Stimulated activated CD4-positive, alpha-beta T cell treated with anti-CD3 and anti-CD28 coated beads, Interleukin-12 subunit alpha, Interleukin-12 subunit beta, amount 100 ng/mL, for 24 hours (primary cell): ENCODE data around the gene SLC22A23.

Source experiments
- DNase-seq, 2 experiments: peaks; one replicate each; pipeline ENCODE4 v3.0.0-alpha.2; 2020; ENCODE audit warnings: low read depth in 2 of 2

The SLC22A23 gene

DNA sequence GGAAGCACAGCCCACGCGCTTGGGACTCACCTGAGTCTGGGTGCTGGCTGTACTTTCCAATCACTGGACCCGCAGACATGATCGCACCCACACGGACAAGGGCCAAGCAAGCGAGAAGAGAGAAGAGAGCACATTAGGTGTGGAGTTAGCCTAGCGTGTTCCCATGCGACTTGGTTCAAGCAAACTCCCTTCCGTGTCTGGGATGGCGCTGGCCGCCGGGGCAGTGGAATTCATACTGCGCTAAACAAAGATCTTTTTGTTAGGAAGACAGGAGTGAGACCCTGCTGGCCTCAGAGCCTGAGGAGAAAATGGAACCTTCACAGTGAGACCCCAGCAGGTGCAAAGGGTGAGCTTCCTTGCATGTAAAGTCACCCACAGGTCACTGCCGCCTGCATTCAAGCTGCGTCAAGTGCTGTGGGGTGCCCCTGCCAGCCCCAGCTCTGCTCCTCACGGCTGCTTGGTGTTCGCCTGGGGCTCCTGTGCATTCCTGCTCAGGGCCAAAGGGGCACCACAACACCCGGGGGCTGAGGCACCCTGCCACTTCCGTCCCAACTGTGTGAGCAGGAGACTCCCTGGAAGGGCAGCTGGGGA, 171.7 kb downstream of the SLC22A23 start:
- no peak for DNase-seq

DNA sequence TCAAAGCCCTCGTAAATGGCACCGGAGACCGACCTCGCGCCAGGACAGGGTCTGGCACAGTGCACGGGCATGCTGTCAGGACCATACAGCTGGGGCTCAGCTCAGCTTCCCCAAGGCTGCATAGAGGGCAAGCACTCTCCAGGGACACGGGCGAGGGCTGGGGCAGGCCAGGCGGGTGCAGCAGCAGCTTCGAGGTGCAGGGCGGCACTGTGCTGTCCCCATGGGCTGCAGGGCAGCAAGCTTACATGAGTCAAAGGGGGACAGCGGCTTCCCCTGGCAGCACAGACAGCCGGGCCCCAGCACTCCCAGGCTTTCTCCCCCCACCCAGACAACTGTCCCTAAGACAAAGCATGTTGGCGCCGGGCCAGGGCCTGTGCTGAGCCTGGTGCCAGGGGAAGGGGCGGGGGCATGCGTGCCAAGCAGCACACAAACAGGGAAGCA, 172.4 kb downstream of the SLC22A23 start:
- no peak for DNase-seq

DNA sequence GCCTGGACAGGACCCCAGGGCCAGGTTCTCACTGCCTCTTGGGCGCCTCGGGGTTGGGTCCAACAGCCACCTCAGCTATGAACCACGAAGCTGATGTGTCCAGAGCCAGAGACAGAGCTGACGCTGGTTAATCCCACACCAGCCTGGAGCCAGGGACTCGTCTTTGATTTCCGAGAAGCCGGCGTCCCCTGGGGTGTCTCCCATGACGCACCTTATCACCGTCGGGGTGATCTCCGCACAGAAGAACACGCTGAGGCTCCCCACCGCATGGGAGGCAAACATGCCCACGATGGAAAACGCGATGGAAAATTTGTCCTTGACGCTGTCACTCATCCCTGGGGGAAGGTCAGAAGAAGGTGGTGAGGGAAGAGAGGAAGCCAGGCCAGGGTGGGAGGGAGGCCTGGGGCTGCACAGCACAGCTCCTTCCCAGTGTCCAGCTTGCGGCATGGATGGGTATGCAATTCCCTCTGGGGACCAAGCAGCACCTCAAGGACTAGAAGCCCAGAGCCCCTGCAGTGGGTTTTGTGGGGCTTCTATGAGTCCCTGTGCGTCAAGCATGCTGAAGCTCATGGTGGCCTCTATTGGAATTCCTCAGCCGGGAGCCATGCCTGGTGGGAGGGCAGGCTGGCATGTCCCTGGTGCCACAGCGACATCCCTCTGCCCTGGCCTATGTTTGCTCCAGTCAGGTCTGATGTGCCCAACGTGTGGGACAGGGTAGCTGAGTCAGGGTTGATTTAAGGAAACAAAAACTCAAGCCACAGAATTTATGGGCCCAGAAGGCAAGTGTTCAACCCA, 173.0 kb downstream of the SLC22A23 start:
- no peak for DNase-seq

DNA sequence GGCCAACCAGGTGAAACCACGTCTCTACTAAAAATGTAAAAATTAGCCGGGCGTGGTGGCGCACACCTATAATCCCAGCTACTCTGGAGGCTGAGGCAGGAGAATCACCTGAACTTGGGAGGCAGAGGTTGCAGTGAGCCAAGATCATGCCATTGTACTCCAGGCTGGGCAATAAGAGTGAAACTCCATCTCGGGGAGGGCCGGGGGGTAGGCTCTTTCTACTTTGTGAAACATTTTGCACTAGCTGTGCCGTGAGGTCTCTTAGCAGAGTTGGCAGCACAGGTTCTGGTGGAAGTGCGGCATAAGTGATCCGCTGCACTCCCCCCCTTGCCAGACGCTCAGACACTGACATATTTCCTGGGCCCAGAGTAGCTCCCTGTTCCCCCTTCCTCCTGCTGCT, 173.6 kb downstream of the SLC22A23 start:
- DNase-seq, result no peak

DNA sequence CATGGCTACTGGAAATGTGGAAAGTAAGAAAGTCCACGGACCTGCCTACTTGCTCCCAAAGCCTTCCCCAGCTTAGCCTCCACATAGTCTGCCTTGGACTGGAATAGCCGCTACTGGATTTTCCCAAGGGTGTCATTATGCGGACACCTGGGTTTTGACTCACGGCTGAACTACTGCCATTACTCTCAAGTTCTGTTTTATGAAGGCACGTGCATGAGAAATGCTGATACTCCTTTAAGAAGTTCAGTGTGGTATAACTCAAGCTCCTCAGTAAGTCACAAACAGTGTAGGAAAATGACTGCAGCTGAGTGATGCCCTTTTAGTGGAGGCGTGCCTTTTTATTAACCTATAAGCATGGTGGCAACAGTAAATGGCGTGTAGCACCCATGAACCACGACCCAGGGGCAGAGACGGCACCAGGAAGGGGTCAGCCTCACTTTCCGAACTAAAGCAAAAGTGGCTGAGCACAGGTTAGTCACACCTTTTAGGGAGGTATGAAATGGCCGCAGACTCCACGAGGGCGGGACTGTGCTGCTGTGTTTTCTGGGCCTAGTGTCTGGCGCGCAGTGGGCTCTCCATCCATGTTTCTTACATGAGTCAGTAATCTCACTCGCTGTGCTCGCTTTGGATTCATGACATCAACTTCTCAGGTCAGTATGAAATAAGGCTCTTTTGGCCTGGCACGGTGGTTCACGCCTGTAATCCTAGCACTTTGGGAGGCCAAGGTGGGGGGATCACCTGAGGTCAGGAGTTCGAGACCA, 174.2 kb downstream of the SLC22A23 start:
- no peak for DNase-seq

DNA sequence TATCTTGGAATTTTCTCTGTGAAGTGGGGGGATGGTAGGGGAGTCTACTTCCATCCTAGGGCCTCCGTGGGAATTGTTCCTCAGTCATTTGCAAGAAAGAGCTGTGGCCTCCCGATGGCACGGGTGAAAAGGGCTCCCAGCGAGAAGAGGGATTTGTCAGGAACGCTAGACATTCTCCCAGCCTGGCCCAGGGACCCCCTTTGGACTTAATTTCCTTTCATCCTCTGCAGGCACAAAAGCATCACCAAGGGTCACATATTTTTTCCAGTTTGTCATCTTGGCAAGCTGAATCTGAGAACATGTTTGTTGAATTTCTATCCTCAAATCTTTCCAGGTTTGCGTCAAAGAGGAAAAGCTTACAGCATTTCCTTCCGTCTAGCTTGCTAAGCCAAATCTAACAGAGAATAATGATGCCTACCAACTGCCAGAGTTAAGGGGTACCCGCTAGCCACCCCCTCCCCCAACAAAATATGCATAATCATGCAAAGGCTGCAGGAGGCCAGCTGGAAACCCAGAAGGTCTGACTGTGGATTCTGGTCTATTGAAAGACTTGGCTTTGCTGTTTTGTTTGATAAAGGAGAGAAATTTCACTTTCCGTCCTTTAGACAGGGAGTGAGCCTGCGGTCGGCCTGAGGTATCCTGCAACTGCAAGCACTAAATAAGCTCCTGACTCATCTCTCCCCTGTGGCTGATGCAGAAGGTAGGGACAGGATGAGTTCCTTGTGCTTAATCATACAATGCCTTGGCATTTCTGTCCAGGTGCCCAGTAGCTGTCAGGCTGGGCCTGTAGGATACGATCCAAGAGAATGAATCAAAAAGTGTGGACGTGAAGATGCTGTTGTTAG, 175.0 kb downstream of the SLC22A23 start:
- no peak for DNase-seq

DNA sequence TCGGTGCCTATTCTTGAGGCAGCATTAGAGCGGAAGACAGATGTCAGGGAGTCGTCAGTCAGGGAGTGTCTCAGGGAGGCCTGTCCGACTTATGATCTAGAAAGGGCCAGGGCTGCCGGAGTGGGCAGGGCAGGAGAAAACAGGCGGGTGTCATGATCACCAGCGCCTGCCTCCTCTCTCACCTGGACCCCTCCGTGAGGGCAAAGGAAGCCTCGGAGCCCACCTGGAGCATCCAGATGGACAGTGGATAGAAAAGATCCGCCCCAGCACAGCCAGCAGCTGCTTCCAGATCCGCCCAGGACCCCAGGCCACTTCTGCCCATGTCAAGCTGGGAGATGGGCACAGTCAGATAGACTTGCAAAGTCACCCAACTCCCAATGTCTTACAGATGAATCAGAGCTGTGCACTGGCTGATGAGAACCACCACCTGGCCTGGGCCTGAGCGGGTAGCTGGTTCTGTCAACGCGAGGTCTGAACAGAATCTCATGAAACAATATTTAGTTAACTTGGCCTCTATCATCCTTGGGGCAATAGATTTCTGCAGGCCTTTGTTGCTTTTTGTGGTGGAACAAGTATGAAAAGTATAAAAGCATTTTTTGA, 175.9 kb downstream of the SLC22A23 start:
- DNase-seq, result no peak

DNA sequence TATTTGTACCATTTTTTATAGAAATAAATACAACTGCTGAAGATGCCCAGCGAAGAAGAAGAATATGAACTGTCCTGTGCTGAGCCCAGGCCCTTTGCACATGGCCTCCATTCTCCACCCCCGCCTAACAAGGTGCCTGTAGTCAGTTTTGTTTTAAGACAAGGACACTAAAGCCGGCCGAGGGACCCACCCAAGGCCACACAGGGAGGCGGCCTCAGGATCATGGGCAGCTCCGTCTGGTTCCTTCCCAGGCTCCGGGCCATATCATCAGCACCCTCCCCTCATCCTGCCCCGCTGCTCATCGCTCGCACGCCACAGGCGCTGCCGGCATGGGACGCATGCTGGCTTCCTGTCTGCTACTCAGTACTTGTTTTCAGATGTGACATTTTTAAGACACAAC, 176.8 kb downstream of the SLC22A23 start:
- no peak for DNase-seq

DNA sequence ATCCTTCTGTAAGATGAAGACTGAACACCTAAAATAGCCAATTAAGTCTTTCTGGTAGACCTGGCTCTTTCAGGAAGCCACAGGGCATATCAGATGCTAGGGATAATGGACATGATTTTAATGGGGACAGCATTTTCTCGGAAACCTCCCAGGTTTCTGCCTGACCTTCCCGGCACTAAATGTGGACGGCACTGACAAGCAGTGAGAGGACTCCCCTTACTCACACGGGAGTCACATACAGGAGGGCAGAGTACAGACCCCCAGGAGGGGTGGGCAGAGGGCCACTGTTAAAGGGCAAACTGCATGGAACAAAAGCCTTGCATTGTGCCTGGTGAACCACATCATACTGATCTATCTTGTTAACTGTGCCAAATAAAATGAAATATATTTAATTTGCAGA, 178.2 kb downstream of the SLC22A23 start:
- no peak for DNase-seq

DNA sequence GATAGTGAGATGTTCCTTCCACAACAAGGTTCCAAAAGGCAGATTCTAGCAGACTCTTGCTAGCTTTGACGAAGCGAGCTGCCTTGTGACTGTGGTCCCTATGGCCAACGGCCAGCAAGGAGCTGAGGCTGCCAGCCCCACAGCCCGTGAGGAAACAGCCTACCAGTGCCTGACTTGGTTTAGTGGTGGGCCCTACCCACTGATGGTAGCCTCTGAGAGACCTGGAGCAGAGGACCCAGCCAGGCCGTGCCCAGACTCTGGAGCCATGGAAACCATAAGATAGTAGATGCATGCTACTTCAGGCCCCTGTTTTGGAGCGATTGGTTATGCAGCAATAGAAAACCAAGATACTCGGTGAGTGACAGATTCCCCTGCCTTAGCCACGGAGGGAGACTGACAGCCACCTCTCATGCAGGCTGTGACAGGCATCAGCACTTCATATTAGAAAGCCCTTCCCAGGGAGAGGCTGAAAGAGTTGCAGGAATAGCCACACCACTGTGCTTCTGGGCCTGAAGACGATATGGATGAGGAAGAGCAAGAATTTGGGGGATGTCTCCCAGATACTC, 178.9 kb downstream of the SLC22A23 start:
- DNase-seq, result no peak

DNA sequence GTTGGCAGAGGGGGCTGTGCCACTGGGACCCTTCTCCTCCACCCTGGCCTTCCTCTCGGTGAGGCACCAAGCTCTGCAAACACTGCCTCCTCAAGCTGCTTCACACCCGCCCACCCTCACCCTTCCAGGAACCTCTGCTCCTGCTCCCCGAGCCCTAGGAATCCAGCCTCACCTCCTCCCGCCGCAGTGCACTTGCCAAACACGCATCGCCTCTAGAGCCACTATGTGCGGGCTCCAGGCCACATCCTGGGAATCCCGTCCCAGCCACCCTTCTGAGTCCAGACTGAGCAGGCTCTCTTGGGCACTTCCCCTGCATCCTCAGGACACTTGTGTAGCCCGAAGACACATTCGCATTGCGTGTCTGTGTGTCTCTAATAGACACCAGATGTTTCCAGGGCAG, 179.6 kb downstream of the SLC22A23 start:
- no peak for DNase-seq

DNA sequence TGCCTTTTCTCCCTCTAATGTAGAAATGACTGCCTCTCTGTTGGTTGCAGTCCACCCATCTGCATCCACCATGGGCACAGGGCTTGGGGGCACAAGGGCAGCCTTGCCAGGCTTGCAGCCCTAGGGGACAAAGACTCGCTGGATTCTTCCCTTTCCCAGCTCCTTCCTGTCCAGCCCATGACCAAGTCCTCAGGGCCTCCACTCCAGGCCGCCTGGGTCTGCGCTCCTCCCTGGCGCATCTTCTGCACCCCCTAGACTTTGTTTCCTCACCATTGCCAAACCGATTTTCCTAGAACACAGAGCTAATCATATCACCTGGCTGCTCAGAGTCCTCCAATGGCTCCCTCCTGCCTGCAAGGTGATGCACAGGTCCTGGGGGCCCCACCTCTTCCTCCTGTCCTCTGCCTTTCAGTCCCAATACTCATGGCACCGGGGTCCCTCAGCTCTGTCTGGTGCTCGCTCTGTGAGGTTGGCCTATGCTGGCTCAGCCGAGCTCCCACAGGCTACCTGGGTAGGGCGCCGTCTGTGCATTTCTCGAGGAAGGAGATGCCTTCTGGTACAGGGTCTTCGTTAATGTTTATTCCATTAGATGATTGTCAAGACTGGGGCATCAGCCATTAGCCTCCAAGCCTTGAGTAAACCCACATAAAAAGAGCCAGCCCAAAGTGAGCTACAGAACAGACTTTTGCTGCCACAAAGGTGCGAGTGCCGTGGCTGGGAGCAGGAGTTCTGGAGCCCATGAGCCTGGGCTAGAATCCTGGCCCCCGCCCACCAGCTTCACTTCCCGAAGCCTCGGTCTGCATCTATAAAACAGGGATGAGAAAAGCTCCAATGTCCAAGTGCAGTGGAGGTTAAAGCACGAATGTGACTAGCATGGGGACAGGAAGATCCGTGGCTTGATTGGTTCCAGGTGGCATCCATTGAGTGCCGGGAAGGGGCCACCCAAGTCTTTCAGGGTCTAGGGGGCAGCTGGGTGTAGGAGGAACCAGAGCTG, 180.4 kb downstream of the SLC22A23 start:
- no peak for DNase-seq

DNA sequence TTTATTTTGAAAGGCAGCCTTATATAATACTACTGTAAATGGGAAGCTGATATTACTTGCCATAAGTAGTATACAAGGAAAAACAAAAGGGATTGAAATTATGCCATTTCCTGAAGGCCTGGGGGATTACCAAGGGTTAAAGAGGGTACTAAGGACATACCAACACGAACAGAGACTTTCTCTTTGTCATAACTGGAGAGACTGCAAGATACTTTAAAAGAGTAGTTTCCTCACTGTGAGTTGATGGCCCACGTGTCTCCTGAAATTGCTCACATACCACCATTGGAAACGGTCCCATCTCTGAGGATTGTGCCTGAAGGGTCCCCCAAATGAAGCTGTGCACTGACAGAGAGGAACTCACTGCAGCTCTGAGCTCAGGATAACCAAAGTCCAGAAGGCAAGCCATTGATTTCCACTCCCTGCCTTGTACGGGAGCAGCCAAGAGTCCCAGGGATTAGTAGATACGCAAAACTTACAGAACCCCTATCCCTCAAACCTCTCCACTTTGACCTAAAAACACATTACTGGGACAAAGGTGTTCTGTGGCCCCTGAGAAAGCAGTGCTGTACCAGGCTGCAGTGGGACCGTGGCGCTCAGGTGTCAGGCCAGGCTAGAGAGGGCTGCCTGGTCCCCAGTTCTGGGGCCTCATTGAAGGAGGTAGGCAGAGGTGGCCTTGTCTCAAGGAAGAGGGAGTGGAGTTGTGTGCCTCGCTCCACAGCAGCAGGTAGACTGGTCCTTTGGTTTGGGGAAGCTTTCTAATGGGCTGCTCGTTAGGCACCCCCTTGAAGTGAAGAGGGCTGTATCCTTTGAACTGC, 182.9 kb downstream of the SLC22A23 start:
- DNase-seq, result no peak

DNA sequence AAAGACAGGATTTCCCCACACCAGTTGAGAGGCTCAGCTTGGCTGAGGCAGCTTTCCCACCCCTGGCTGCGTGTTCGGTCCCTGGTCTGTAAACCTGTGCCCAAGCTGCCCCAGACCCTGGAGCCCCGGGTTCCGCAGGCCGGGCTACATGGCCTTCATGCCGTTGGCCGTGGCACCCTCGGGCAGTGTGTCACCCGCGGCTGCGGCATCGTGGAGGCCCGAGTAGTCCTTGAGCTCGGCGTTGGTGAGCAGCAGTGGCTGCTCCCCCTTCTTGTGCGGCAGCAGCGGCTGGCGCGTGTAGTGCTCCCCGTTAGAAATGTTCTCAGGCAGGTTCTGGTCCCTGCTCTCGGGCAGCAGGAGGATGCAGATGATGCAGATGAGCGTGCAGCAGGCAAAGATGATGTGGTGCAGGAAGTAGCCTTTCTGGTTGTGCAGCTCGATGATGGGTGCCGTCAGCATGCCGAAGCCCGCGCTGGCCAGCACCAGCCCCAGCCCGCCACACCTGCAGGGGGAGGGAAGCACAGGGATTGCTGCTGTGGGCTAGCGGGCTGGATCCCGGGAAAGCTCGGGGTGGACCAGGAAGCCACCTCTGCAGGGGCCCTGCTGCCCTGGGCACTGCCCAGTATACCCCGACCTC, 183.8 kb downstream of the SLC22A23 start:
- DNase-seq, result no peak

DNA sequence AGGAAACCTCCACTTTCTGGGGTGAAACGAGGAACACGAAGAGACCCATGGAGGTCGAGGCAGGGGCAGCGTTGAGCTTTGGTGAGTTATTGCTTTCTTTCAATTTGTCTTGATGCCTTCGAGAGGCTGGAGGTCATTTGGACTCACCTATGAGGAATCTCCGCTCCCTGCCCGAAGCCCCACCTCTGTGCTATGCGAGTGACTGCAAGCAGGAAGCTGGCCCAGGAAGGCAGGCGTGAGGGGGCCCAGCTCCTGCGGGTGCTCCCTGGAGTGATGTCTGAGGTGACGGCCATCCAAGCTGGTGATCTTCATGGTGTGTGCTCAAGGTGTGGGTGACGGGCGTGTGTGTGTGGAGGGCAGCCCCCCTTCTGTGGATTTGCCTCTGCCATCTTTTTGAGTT, 185.1 kb downstream of the SLC22A23 start:
- DNase-seq, result no peak

DNA sequence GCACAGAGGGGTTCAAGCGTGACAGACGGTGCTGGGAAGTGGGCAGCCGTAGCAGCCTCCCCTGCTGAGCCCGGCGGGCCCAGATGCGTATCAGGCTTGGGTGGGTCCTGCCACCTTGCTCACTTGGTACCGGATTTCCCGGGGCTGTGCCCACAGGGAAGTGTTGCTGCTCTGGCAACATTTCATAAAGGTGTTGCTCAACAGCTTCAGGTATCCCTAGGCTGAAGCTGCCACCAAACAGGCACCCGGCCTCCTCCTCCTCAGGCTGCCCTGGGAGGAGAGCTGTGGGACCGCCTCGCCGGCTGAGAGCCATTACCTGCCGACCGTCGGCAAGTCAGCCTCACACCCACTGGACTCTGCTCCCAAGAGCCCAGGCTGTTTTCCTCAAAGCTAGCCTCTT, 186.6 kb downstream of the SLC22A23 start:
- DNase-seq, result no peak

DNA sequence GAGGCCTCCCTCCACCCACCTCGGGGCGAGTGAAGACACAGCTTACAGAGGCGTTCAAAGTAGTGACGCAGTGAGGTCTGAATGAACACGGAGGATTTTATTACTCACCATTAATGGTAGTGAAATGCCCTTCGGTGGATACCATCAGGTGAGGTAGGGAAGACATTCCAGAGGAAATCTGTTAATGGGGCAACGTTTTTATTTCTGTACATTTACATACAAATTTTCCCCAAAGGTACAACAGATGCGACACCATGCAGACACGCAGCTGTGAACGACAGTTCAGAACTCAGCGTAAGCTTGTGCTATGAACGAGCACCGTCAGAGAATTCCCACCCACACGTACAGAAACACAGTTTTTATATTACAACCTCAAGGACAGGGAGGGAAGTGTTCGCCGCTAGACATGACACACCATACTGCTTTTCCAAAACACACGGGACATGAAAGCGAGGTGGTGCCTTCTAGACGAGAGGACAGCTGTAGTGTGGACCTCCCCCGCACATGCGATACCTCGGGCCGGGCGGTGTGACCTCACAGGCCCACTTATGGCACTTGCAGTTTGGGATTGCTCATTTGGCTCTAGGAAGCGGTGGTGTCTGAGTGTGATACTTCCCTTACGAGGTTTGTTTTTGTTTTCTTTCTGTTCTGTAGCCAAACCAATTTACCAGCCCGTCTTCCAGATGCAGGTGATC, 187.4 kb downstream of the SLC22A23 start:
- no peak for DNase-seq

DNA sequence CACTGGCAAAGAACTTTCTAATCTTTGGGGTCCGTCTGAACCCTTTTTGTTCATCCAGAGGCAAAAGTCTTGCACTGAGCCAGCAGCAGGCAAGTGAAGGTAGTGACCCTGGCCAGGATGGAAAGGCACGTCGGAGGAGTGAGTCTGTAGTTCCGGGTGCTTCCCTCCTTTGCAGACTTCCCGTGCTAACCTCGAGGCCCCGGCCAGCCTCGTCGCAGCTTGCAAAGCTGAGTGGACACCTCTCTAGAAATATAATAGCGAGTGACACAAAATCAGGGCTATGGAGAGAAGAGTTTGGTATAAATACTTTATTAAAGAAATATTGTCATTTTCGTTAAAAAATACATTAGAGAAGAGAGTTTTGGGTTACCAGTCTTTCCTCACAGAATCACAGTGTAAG, 188.2 kb downstream of the SLC22A23 start:
- DNase-seq, result no peak
